Panc1 (cell line): ENCODE results near the gene CEL. TPM values are rescaled to one million over a fixed set of nuclear protein-coding genes. Genes with fewer than 3 reads are reported as not detected.

Experiments used
- ATAC-seq: fragments of 200-7000 bp; cut with Tn5 transposase; 2 replicates; pipeline ENCODE4 v1.9.1; 2020; ENCODE audit warnings: mild to moderate bottlenecking, moderate library complexity
- BruUV-seq: library from RNA; stranded (reverse); fragments of 400-500 nt; replicated peaks from 2 replicates; lab custom pipeline; 2021; lab: Mats Ljungman, UMichigan
- CTCF ChIA-PET: fragments of 300-600 bp; sonication (Branson Sonifier 250); formaldehyde crosslinking; loops from one replicate; lab custom pipeline; 2022; ENCODE audit warnings: antibody characterized with exemption; lab: Charles Lee
- POLR2A ChIA-PET: fragments of 300-600 bp; sonication (Branson Sonifier 250); formaldehyde crosslinking; loops from one replicate; lab custom pipeline; 2022; ENCODE audit warnings: antibody characterized with exemption; lab: Charles Lee
- DNase-seq: peaks from one replicate; pipeline ENCODE4 v3.0.0-alpha.2; 2010; ENCODE audit warnings: low read depth, low spot score
- H3K27ac ChIP-seq: 2 replicates; pipeline ENCODE4 v1.5.1; 2011; ENCODE audit warnings: mild to moderate bottlenecking, low read length, inconsistent platforms
- H3K27me3 ChIP-seq: fragments of 200-500 bp; sonication (Bioruptor generic); 2 replicates; pipeline ENCODE4 v1.6.0; 2014; ENCODE audit warnings: low read length, inconsistent platforms; ENCODE audit not compliant: control insufficient read depth, insufficient read depth
- H3K36me3 ChIP-seq: fragments of 200-500 bp; sonication (Bioruptor generic); 2 replicates; pipeline ENCODE4 v1.5.1; 2014; ENCODE audit warnings: inconsistent platforms, mild to moderate bottlenecking, low read length, moderate library complexity; ENCODE audit not compliant: control insufficient read depth, insufficient read depth
- H3K4me1 ChIP-seq: 2 replicates; pipeline ENCODE4 v1.5.1; 2011; ENCODE audit warnings: inconsistent platforms, mild to moderate bottlenecking, low read length, moderate library complexity; ENCODE audit not compliant: control insufficient read depth, insufficient read depth
- H3K4me3 ChIP-seq, 2 experiments: 2 replicates each; pipeline ENCODE4 v1.5.1; 2011 to 2012; ENCODE audit warnings: low read depth in 2 of 2, low read length in 2 of 2, mild to moderate bottlenecking in 2 of 2, inconsistent platforms in 1 of 2, moderate library complexity in 1 of 2
- H3K9me3 ChIP-seq: fragments of 200-500 bp; sonication (Bioruptor generic); 2 replicates; pipeline ENCODE4 v1.5.1; 2014; ENCODE audit warnings: low read depth, mild to moderate bottlenecking, inconsistent platforms, low read length, moderate library complexity; ENCODE audit not compliant: control insufficient read depth, insufficient read depth
- CTCF ChIP-seq: fragments of 450-650 bp; IDR thresholded peaks from 2 replicates; pipeline ENCODE4 v1.5.1; 2017; ENCODE audit warnings: mild to moderate bottlenecking
- POLR2AphosphoS5 ChIP-seq: IDR thresholded peaks from 2 replicates; pipeline ENCODE4 v1.6.1; 2012; ENCODE audit warnings: mild to moderate bottlenecking, low read depth, low read length, moderate library complexity
- REST ChIP-seq, 2 experiments: IDR thresholded peaks; 2 replicates each; pipeline ENCODE4 v1.6.1; 2011 to 2012; ENCODE audit warnings: low read depth in 2 of 2, control low read depth in 1 of 2, low read length in 1 of 2, mild to moderate bottlenecking in 1 of 2, moderate library complexity in 1 of 2; ENCODE audit not compliant: insufficient read depth in 1 of 2
- SIN3A ChIP-seq: IDR thresholded peaks from 2 replicates; pipeline ENCODE4 v1.6.1; 2012; ENCODE audit warnings: low read depth, mild to moderate bottlenecking, low read length, moderate library complexity, borderline replicate concordance; ENCODE audit not compliant: insufficient read depth
- TCF7L2 ChIP-seq: IDR thresholded peaks from 2 replicates; pipeline ENCODE4 v1.6.1; 2011; ENCODE audit warnings: mild to moderate bottlenecking, low read depth, low read length, inconsistent platforms
- in situ Hi-C: cut with HindIII; loops from 2 replicates; pipeline ENCODE4 v1.10.0; 2016; ENCODE audit warnings: low sequenced_read_pairs, low pct_unique_long_range_greater_than_20kb
- intact Hi-C: fragments of 100-400 bp; cut with micrococcal nuclease; formaldehyde crosslinking; loops from one replicate; pipeline ENCODE4 v1.10.0; 2022; ENCODE audit not compliant: unreplicated experiment
- total RNA-seq: library from RNA; stranded (reverse); gene quantifications from one replicate; pipeline ENCODE4 v1.2.1, GENCODE V29; 2021; ENCODE audit not compliant: unreplicated experiment

CEL gene
- total RNA-seq, 1 experiment from 2014 or later, result 4.3 TPM

- no peaks in the 10 kb centered on the region for H3K4me1 ChIP-seq
- H3K27ac ChIP-seq, result no peak overlapping the region
- no peak overlapping the region for H3K4me3 ChIP-seq
- POLR2A ChIA-PET, result no interaction called here
- CTCF ChIA-PET, result no interaction called here
- no peak for TF ChIP-seq REST (IDR thresholded peaks at IDR 0.05; ENCODE audit: insufficient read depth in 1 of 2, low read depth in 2 of 2, low read length in 1 of 2)
- TF ChIP-seq SIN3A, result no peak
- no peak for TF ChIP-seq CTCF
- no peak for TF ChIP-seq POLR2AphosphoS5
- no peak for TF ChIP-seq TCF7L2
- H3K36me3 ChIP-seq, result no peaks in the 10 kb centered on the region
- in situ Hi-C loops (no loop called here), intact Hi-C loops (no loop called here)
- no peaks in the 10 kb centered on the region for H3K27me3 ChIP-seq
- ATAC-seq, result no peak
- no peaks in the 10 kb centered on the region for H3K9me3 ChIP-seq
- DNase-seq, result no peak
- no TSS peak for BruUV-seq
Observed at GRCh38 chr9:133087429-133088145, 25.8 kb downstream of the CEL start.

- in situ Hi-C loops (no loop called here), intact Hi-C loops (no loop called here)
- no peaks in the 10 kb centered on the region for H3K9me3 ChIP-seq
- CTCF ChIA-PET, result no interaction called here
- ATAC-seq (no peak), DNase-seq (no peak)
- BruUV-seq, result no TSS peak
- no peaks in the 10 kb centered on the region for H3K4me1 ChIP-seq
- no peaks in the 10 kb centered on the region for H3K27me3 ChIP-seq
- H3K27ac ChIP-seq, result no peak overlapping the region
- POLR2A ChIA-PET, result no interaction called here
- TF ChIP-seq REST (IDR thresholded peaks at IDR 0.05; ENCODE audit: insufficient read depth in 1 of 2, low read depth in 2 of 2, low read length in 1 of 2) (no peak), SIN3A (no peak), POLR2AphosphoS5 (no peak), CTCF (no peak), TCF7L2 (no peak)
- H3K36me3 ChIP-seq, result no peaks in the 10 kb centered on the region
- no peak overlapping the region for H3K4me3 ChIP-seq
Observed at GRCh38 chr9:133088146-133088750, 26.5 kb downstream of the CEL start.
